Upper lobe of left lung (tissue), 4 donors: ENCODE measurements around the gene EML1.

Experiments
- CTCF ChIP-seq, 6 experiments: fragments of 450-650 bp in 4 of 6; fragments of 200-600 bp in 2 of 6; sonication (generic) in 2 of 6; IDR thresholded peaks; one replicate each; pipeline ENCODE4 v1.5.1; 2016 to 2019; ENCODE audit warnings: antibody characterized with exemption in 6 of 6
- EP300 ChIP-seq, 4 donors: sonication (generic); formaldehyde crosslinking; IDR thresholded peaks; one replicate each; pipeline ENCODE4 v1.5.1; 2017; ENCODE audit warnings: antibody characterized with exemption in 4 of 4, control low read depth in 2 of 4
- POLR2A ChIP-seq, 4 donors: fragments of 450-650 bp; IDR thresholded peaks; one replicate each; pipeline ENCODE4 v1.5.1; 2016 to 2017; ENCODE audit warnings: antibody characterized with exemption in 4 of 4, mild to moderate bottlenecking in 2 of 4
- POLR2AphosphoS5 ChIP-seq, 2 donors: sonication (generic); formaldehyde crosslinking; IDR thresholded peaks; one replicate each; pipeline ENCODE4 v1.5.1; 2017; ENCODE audit warnings: antibody characterized with exemption in 2 of 2

- TF ChIP-seq CTCF (IDR thresholded peaks at IDR 0.05) (no peak), POLR2A (IDR thresholded peaks at IDR 0.05) (no peak), POLR2AphosphoS5 (IDR thresholded peaks at IDR 0.05) (no peak), EP300 (IDR thresholded peaks at IDR 0.05) (no peak)
These were observed 45.5 kb downstream of the EML1 start for GRCh38 chr14:99838639-99839134.
